Gastrocnemius medialis (tissue), 4 donors: Measurements from ENCODE around the gene CCNF.

Experiments used
- POLR2A ChIP-seq, 2 donors: fragments of 450-650 bp; IDR thresholded peaks; one replicate each; pipeline ENCODE4 v1.6.1; 2017; ENCODE audit warnings: antibody characterized with exemption in 2 of 2, mild to moderate bottlenecking in 2 of 2, moderate library complexity in 2 of 2
- TF ChIP-seq, protein P1 (sequence below), 5 experiments: fragments of 450-650 bp in 3 of 5; fragments of 200-600 bp in 2 of 5; sonication (generic) in 2 of 5; IDR thresholded peaks in 4 of 5; conservative IDR thresholded peaks in 1 of 5; 1 replicate in 4 of 5; 2 replicates in 1 of 5; pipeline ENCODE4 v1.5.1; 2016 to 2019; ENCODE audit warnings: antibody characterized with exemption in 5 of 5, mild to moderate bottlenecking in 3 of 5, moderate library complexity in 3 of 5

DNA sequence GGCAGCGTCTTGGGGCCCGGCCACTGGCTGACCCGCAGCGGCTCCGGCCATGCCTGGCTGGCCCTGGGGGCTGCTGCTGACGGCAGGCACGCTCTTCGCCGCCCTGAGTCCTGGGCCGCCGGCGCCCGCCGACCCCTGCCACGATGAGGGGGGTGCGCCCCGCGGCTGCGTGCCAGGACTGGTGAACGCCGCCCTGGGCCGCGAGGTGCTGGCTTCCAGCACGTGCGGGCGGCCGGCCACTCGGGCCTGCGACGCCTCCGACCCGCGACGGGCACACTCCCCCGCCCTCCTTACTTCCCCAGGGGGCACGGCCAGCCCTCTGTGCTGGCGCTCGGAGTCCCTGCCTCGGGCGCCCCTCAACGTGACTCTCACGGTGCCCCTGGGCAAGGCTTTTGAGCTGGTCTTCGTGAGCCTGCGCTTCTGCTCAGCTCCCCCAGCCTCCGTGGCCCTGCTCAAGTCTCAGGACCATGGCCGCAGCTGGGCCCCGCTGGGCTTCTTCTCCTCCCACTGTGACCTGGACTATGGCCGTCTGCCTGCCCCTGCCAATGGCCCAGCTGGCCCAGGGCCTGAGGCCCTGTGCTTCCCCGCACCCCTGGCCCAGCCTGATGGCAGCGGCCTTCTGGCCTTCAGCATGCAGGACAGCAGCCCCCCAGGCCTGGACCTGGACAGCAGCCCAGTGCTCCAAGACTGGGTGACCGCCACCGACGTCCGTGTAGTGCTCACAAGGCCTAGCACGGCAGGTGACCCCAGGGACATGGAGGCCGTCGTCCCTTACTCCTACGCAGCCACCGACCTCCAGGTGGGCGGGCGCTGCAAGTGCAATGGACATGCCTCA is 42.6 kb downstream of the CCNF start:
- no peak for TF ChIP-seq POLR2A (IDR thresholded peaks at IDR 0.05)
- TF ChIP-seq, protein P1, sequence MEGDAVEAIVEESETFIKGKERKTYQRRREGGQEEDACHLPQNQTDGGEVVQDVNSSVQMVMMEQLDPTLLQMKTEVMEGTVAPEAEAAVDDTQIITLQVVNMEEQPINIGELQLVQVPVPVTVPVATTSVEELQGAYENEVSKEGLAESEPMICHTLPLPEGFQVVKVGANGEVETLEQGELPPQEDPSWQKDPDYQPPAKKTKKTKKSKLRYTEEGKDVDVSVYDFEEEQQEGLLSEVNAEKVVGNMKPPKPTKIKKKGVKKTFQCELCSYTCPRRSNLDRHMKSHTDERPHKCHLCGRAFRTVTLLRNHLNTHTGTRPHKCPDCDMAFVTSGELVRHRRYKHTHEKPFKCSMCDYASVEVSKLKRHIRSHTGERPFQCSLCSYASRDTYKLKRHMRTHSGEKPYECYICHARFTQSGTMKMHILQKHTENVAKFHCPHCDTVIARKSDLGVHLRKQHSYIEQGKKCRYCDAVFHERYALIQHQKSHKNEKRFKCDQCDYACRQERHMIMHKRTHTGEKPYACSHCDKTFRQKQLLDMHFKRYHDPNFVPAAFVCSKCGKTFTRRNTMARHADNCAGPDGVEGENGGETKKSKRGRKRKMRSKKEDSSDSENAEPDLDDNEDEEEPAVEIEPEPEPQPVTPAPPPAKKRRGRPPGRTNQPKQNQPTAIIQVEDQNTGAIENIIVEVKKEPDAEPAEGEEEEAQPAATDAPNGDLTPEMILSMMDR (IDR thresholded peaks at IDR 0.05 in 4 of 5, conservative IDR thresholded peaks at IDR 0.05 in 1 of 5), result no peak
